Mucosa of descending colon (tissue), 3 donors: ENCODE data around the gene PGBD1. TPM values are rescaled to one million over a fixed set of nuclear protein-coding genes. Genes with fewer than 3 reads are reported as not detected.

Experiments used
- ATAC-seq: fragments of 200-7000 bp; cut with Tn5 transposase; one replicate; pipeline ENCODE4 v1.9.1; 2020; ENCODE audit warnings: mild to moderate bottlenecking, moderate library complexity
- DNase-seq, 3 donors: peaks; one replicate each; pipeline ENCODE4 v3.0.0-alpha.2; 2020
- H3K36me3 ChIP-seq: fragments of 200-600 bp; one replicate; pipeline ENCODE4 v1.8.0; 2021; ENCODE audit warnings: low read depth, mild to moderate bottlenecking
- H3K4me1 ChIP-seq: fragments of 200-600 bp; one replicate; pipeline ENCODE4 v1.8.0; 2021; ENCODE audit warnings: low read depth, mild to moderate bottlenecking
- H3K4me3 ChIP-seq: fragments of 200-600 bp; one replicate; pipeline ENCODE4 v1.8.0; 2021; ENCODE audit warnings: mild to moderate bottlenecking
- H3K9me3 ChIP-seq: fragments of 200-600 bp; one replicate; pipeline ENCODE4 v1.8.0; 2021; ENCODE audit warnings: mild to moderate bottlenecking
- CTCF ChIP-seq: fragments of 200-600 bp; IDR thresholded peaks from one replicate; pipeline ENCODE4 v1.8.0; 2022; ENCODE audit warnings: antibody characterized with exemption, mild to moderate bottlenecking
- intact Hi-C, 2 donors: fragments of 100-400 bp; cut with DNase I in 1 of 2; cut with micrococcal nuclease in 1 of 2; formaldehyde crosslinking; loops; one replicate each; pipeline versions ENCODE4 v1.11.0 to v1.11.1; 2022; cut with DNase I, micrococcal nuclease
- total RNA-seq, 3 donors: library from RNA; stranded (reverse); fragmentation: NEBNext Ultra II Directional in 2 of 3; extraction: Animal tissue kit (Norgen Biotek cat#: 25700) in 2 of 3; gene quantifications; one replicate each; pipeline versions ENCODE4 v1.2.1 to v1.2.4, GENCODE V29; 2021 to 2023
- donor health status: DM: no; HTN: no; CAD: no; lungs with moderate emphysema.
- donor health status: DM: no; HTN: no; CAD: no.
- donor health status: DM: no; HTN: yes; CAD: no.

PGBD1 gene
- total RNA-seq, 3 donors from 2014 or later: 0.75 to 6.6 (median 1.9) TPM

DNA sequence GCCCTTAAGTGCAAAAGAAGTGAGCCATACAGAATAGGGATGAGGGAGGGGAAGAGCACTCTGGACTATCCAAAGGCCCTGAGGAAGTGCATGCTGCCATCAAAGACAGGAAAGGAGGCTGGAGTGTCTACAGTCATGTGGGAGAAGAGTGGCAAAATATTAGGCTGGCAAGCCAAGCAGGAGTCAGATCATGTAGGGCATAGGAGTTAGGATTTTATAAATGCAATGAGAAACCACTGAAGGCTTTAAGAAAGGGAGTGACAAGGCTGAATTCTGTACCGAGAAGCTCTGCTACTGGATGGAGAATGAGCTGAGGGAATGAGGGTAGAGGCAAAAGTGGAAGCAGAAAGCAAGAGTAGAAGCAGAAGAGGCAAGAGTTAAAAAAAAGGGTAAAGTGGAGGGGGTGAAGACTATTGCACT is 52.2 kb downstream of the PGBD1 start:
- TF ChIP-seq CTCF: no peak
- no peak for DNase-seq
- H3K4me1 ChIP-seq: peaks cover 18% of the 10 kb centered on the region
- H3K9me3 ChIP-seq: peaks cover 3% of the 10 kb centered on the region
- no peaks in the 10 kb centered on the region for H3K36me3 ChIP-seq
- ATAC-seq: no peak
- no peak overlapping the region for H3K4me3 ChIP-seq
- intact Hi-C loops: no loop called here

DNA sequence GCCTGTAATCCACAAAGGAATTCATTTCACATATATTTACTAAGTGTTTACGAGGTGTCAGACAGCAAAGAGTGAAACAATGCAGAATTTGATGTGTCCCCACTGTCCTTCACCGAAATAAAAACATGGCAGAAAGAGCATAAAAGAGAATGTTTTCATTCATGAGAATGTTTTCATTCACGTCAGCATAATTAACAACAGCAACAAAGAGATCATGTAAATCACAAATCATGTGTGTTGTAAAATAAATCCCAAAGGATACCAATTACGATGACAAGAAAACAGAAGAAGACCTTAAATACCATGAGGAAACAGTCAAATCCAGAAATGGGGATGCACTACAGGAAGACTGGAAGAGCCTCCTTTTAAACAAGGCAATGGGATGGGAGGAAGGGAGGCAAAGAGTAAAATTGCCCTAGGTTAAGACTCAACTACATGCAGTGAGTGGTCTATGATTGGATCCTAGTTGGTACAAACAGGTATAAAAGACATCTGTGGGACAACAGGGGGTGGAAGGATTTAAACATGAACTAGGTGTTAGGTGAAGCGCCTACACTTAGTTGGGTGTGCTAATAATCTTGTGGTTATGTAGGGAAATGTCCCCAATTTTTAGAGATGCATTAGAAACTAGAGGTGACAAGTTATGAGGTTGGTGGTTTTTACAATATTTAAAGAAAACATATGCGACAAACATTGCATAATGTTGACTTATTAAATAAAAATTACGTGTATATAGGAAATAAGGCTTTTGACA is 53.1 kb downstream of the PGBD1 start:
- Histone ChIP-seq H3K36me3 (no peaks in the 10 kb centered on the region), H3K4me3 (no peak overlapping the region), H3K4me1 (peaks cover 18% of the 10 kb centered on the region), H3K9me3 (no peaks in the 10 kb centered on the region)
- intact Hi-C loops: no loop called here
- no peak for DNase-seq
- no peak for ATAC-seq
- TF ChIP-seq CTCF: no peak

- intact Hi-C loops: no loop called here
- H3K4me1 ChIP-seq: peaks cover 18% of the 10 kb centered on the region
- H3K9me3 ChIP-seq: no peaks in the 10 kb centered on the region
- no peaks in the 10 kb centered on the region for H3K36me3 ChIP-seq
- H3K4me3 ChIP-seq: peak overlapping the region; percentile 56
- TF ChIP-seq CTCF: no peak
- ATAC-seq (peak; percentile 3), DNase-seq (peak in 1 of 3 donors; percentile 33)
These were observed 53.7 kb downstream of the PGBD1 start for GRCh38 chr6:28335040-28335563.

DNA sequence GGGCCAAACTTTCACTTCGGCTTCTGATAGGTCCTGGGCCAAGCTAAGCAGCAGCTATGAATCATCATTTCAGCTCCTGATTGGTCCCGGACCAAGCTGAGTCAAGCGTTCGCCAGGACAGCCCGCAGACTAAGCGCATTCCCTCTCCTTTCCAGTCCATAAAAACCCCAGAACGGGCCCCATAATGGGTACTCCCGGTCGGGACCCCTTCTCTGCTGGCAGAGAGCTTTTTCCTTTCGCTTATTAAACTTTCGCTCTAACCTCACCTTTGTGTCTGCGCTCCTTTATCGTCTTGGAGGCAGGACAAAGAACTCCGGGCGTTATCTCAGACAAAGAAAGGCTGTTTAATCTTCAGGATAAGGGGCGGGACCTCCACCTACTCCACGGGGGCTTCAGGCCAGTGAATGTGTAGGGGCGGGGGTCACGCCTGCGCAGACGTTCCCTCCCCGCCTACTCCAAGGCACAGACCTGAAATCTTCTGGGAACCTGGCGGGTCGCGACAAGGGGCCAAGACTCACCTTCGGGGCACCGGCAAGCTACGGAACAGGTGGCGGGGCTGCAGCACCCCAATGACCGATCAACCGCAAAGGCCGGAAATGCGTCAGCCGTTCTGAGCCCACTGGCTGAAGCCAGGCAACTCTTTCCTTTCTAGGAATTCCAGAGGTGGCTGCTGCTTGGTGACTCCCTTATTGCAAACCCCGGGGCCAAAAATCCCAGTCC is 54.4 kb downstream of the PGBD1 start, which contains the start of gene ZSCAN31:
TSS of gene ZSCAN31 (minus strand) at position 585 of the 720 bp plus-strand sequence. CDS start 6,465 bp downstream, outside the sequence.
- H3K4me1 ChIP-seq: peaks cover 18% of the 10 kb centered on the region
- intact Hi-C loops: no loop called here
- DNase-seq (peak; percentile 91 to 97 (median 95)), ATAC-seq (peak; percentile 94)
- no peaks in the 10 kb centered on the region for H3K36me3 ChIP-seq
- TF ChIP-seq CTCF: no peak
- H3K9me3 ChIP-seq: no peaks in the 10 kb centered on the region
- H3K4me3 ChIP-seq: peak within 1 kb of the TSS; percentile 56

GRCh38 chr6:28336284-28337120 is 55.1 kb downstream of the PGBD1 start:
- no peaks in the 10 kb centered on the region for H3K9me3 ChIP-seq
- H3K4me3 ChIP-seq: peak overlapping the region; percentile 56
- intact Hi-C loops: no loop called here
- H3K36me3 ChIP-seq: no peaks in the 10 kb centered on the region
- DNase-seq: peak in 2 of 3 donors; percentile 27 to 59
- H3K4me1 ChIP-seq: peaks cover 18% of the 10 kb centered on the region
- ATAC-seq: peak; percentile 61
- TF ChIP-seq CTCF: no peak
